Right lobe of liver (tissue), 4 donors: ENCODE data around the gene PMEPA1.

Source experiments
- POLR2A ChIP-seq: fragments of 450-650 bp; IDR thresholded peaks from one replicate; pipeline ENCODE4 v1.6.1; 2017; ENCODE audit warnings: antibody characterized with exemption, mild to moderate bottlenecking
- TF ChIP-seq, protein P1 (sequence below), 4 donors: fragments of 200-600 bp in 3 of 4; fragments of 450-650 bp in 1 of 4; IDR thresholded peaks; one replicate each; pipeline versions ENCODE4 v1.5.1 to v1.8.0; 2016 to 2022; ENCODE audit warnings: antibody characterized with exemption in 4 of 4, mild to moderate bottlenecking in 2 of 4
- donor health status: DM: no; HTN: no; CAD: no.
- donor health status: DM: no; HTN: no; CAD: no.
- donor health status: DM: no; HTN: yes; CAD: no.

DNA sequence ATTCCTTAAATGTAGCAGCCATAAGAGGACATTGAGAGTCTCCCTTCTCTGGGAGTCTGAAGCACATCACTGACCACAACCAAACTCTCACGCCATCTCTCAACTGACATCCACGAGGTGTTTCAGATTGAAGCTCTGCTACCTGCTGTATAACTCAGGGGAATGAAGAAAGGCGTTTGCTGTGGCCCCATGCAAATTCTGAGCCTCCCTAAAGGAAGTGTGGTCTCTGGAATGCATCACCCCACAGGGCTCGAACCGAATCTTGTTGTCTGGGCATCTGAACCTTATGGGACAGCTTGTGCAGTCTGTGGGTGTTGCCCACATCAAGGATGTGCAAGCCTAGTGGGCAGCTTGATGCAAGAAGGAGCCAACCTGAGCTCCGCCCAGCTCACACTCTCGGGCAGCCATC lies 10.9 kb downstream of the PMEPA1 start:
- TF ChIP-seq POLR2A = no peak
- TF ChIP-seq, protein P1, sequence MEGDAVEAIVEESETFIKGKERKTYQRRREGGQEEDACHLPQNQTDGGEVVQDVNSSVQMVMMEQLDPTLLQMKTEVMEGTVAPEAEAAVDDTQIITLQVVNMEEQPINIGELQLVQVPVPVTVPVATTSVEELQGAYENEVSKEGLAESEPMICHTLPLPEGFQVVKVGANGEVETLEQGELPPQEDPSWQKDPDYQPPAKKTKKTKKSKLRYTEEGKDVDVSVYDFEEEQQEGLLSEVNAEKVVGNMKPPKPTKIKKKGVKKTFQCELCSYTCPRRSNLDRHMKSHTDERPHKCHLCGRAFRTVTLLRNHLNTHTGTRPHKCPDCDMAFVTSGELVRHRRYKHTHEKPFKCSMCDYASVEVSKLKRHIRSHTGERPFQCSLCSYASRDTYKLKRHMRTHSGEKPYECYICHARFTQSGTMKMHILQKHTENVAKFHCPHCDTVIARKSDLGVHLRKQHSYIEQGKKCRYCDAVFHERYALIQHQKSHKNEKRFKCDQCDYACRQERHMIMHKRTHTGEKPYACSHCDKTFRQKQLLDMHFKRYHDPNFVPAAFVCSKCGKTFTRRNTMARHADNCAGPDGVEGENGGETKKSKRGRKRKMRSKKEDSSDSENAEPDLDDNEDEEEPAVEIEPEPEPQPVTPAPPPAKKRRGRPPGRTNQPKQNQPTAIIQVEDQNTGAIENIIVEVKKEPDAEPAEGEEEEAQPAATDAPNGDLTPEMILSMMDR (IDR thresholded peaks at IDR 0.05) = no peak
